Naive thymus-derived CD4-positive, alpha-beta T cell (primary cell): ENCODE measurements around the gene RRP36. TPM values are rescaled to one million over a fixed set of nuclear protein-coding genes. Genes with fewer than 3 reads are reported as not detected.
"Not testable (repeated sequence)": the region's sequence is repeated elsewhere in the genome, so short reads cannot be mapped to it uniquely, and the experiment has no call there.

Source experiments
- ATAC-seq: fragments of 150-1000 bp; cut with Tn5 transposase; 2 replicates; pipeline ENCODE4 v1.10.0; 2021; ENCODE audit warnings: mild to moderate bottlenecking, moderate library complexity
- CTCF ChIA-PET: fragments of 350-600 bp; sonication (Branson Sonifier 250); formaldehyde crosslinking; loops from one replicate; lab custom pipeline; 2021; ENCODE audit warnings: antibody characterized with exemption; lab: Charles Lee
- POLR2A ChIA-PET: fragments of 350-600 bp; sonication (Branson Sonifier 250); formaldehyde crosslinking; loops from one replicate; lab custom pipeline; 2021; ENCODE audit warnings: antibody characterized with exemption, inconsistent platforms; lab: Charles Lee
- DNase-seq, 9 donors: peaks; one replicate each; pipeline versions ENCODE4 v3.0.0 to v3.0.0-alpha.2; 2020 to 2022; ENCODE audit warnings: mixed read lengths in 1 of 9
- H3K27ac ChIP-seq: one replicate; pipeline ENCODE4 v1.7.0; 2013; ENCODE audit warnings: mild to moderate bottlenecking, low read depth, low read length, moderate library complexity
- H3K27me3 ChIP-seq, 2 donors: one replicate each; pipeline ENCODE4 v1.7.0; 2013; ENCODE audit warnings: low read length in 2 of 2, mild to moderate bottlenecking in 2 of 2, moderate library complexity in 2 of 2; ENCODE audit not compliant: control insufficient read depth in 2 of 2, insufficient read depth in 2 of 2
- H3K36me3 ChIP-seq, 3 experiments: 1 replicate in 2 of 3; 2 replicates in 1 of 3; pipeline ENCODE4 v1.7.0; 2013; ENCODE audit warnings: low read length in 3 of 3, mild to moderate bottlenecking in 3 of 3, moderate library complexity in 1 of 3; ENCODE audit not compliant: insufficient read depth in 3 of 3, control insufficient read depth in 2 of 3
- H3K4me1 ChIP-seq, 2 donors: one replicate each; pipeline ENCODE4 v1.7.0; 2013; ENCODE audit warnings: low read length in 2 of 2, mild to moderate bottlenecking in 2 of 2, moderate library complexity in 1 of 2; ENCODE audit not compliant: control insufficient read depth in 2 of 2, insufficient read depth in 2 of 2
- H3K4me3 ChIP-seq: 2 replicates; pipeline ENCODE4 v1.7.0; 2013; ENCODE audit warnings: mild to moderate bottlenecking, low read length
- H3K9me3 ChIP-seq, 3 experiments: 1 replicate in 2 of 3; 2 replicates in 1 of 3; pipeline ENCODE4 v1.7.0; 2013; ENCODE audit warnings: low read length in 3 of 3; ENCODE audit not compliant: control insufficient read depth in 2 of 3
- H3K27ac Mint-ChIP-seq, 9 donors: one replicate each; pipeline ENCODE4 v1.8.0; 2020 to 2022; ENCODE audit warnings: mixed read lengths in 9 of 9, mild to moderate bottlenecking in 8 of 9, moderate library complexity in 5 of 9, inconsistent platforms in 2 of 9
- H3K27me3 Mint-ChIP-seq, 5 donors: one replicate each; pipeline ENCODE4 v1.8.0; 2021 to 2022; ENCODE audit warnings: mixed read lengths in 5 of 5, mild to moderate bottlenecking in 1 of 5
- H3K36me3 Mint-ChIP-seq, 5 donors: one replicate each; pipeline ENCODE4 v1.8.0; 2020 to 2022; ENCODE audit warnings: mixed read lengths in 5 of 5, mild to moderate bottlenecking in 3 of 5, inconsistent platforms in 1 of 5
- H3K4me1 Mint-ChIP-seq, 7 donors: one replicate each; pipeline ENCODE4 v1.8.0; 2020 to 2022; ENCODE audit warnings: mixed read lengths in 7 of 7, mild to moderate bottlenecking in 3 of 7, inconsistent platforms in 1 of 7
- H3K4me3 Mint-ChIP-seq, 10 donors: one replicate each; pipeline ENCODE4 v1.8.0; 2020 to 2022; ENCODE audit warnings: mild to moderate bottlenecking in 10 of 10, mixed read lengths in 10 of 10, moderate library complexity in 6 of 10, inconsistent platforms in 2 of 10
- H3K9me3 Mint-ChIP-seq, 11 donors: one replicate each; pipeline ENCODE4 v1.8.0; 2020 to 2022; ENCODE audit warnings: mixed read lengths in 11 of 11, mild to moderate bottlenecking in 4 of 11, inconsistent platforms in 1 of 11, moderate library complexity in 1 of 11
- intact Hi-C, 2 donors: fragments of 100-400 bp; cut with micrococcal nuclease; formaldehyde crosslinking; loops; one replicate each; pipeline ENCODE4 v1.15.1; 2023
- polyA plus RNA-seq, 2 donors: library from polyadenylated mRNA; unstranded; fragments of 300-500 nt; fragmentation: Illumina TruSeq; gene quantifications; one replicate each; pipeline ENCODE4 v1.2.3, GENCODE V29; 2021
- total RNA-seq, 6 experiments: library from RNA in 5 of 6; stranded (reverse) in 5 of 6; gene quantifications; 1 replicate in 5 of 6; 2 replicates in 1 of 6; pipeline ENCODE4 v1.2.3 and lab custom pipeline; 2021 to 2026

RRP36 gene
- total and polyA plus RNA-seq, 7 experiments from 2014 or later, result 25.4 to 89.6 (median 49.1) TPM

- H3K36me3 ChIP-seq, result peaks cover 0 to 36% (median 6%) of the 10 kb centered on the region in 3 experiments
- H3K9me3 ChIP-seq, result no peaks in the 10 kb centered on the region
- H3K4me1 ChIP-seq, result peaks cover 15 to 27% of the 10 kb centered on the region in 2 donors
- Mint-ChIP-seq H3K27ac (peak overlapping the region in 5 of 9 donors; percentile 62 to 79 (median 65)), H3K9me3 (no peaks in the 10 kb centered on the region), H3K4me1 (peaks cover 41 to 61% (median 56%) of the 10 kb centered on the region in 7 donors), H3K36me3 (peaks cover 0 to 27% (median 5%) of the 10 kb centered on the region in 5 donors), H3K4me3 (peak overlapping the region in 5 of 10 donors; percentile 73 to 99 (median 93)), H3K27me3 (no peaks in the 10 kb centered on the region)
- POLR2A ChIA-PET, result interaction anchor here (1.2 to 2.2 kb wide), 5 partner anchors 8 to 397 kb away, joined by 3 to 15 read pairs (median 3); partner anchors contain the start of genes PEX6 and RRP36
- DNase-seq (no peak), ATAC-seq (no peak)
- CTCF ChIA-PET, result no interaction called here
- no peak overlapping the region for H3K4me3 ChIP-seq
- H3K27ac ChIP-seq, result no peak overlapping the region
- H3K27me3 ChIP-seq, result no peaks in the 10 kb centered on the region
- intact Hi-C loops, result no loop called here
Observed at GRCh38 chr6:42987533-42988451, 33.6 kb upstream of the RRP36 start.

GRCh38 chr6:42988486-42989020 lies 32.9 kb upstream of the RRP36 start:
- Histone ChIP-seq H3K27ac (no peak overlapping the region), H3K9me3 (no peaks in the 10 kb centered on the region), H3K27me3 (no peaks in the 10 kb centered on the region), H3K36me3 (peaks cover 0 to 36% (median 6%) of the 10 kb centered on the region in 3 experiments), H3K4me3 (no peak overlapping the region), H3K4me1 (peaks cover 15 to 24% of the 10 kb centered on the region in 2 donors)
- H3K36me3 Mint-ChIP-seq, result peaks cover 2 to 28% (median 6%) of the 10 kb centered on the region in 5 donors
- H3K4me3 Mint-ChIP-seq, result peak overlapping the region in 4 of 10 donors; percentile 29 to 58 (median 34)
- intact Hi-C loops, result no loop called here
- no peaks in the 10 kb centered on the region for H3K9me3 Mint-ChIP-seq
- ChIA-PET CTCF (no interaction called here), POLR2A (interaction anchor here (1.2 to 2.2 kb wide), 4 partner anchors 9 to 396 kb away, joined by 3 to 15 read pairs (median 4); partner anchors contain the start of genes PEX6 and RRP36)
- DNase-seq (no peak), ATAC-seq (no peak)
- H3K27me3 Mint-ChIP-seq, result no peaks in the 10 kb centered on the region
- H3K4me1 Mint-ChIP-seq, result peaks cover 39 to 64% (median 57%) of the 10 kb centered on the region in 7 donors
- peak overlapping the region in 5 of 9 donors; percentile 51 to 79 (median 65) for H3K27ac Mint-ChIP-seq

- Mint-ChIP-seq H3K9me3 (no peaks in the 10 kb centered on the region), H3K36me3 (peaks cover 3 to 28% (median 8%) of the 10 kb centered on the region in 5 donors), H3K27ac (peak overlapping the region in 3 of 9 donors; percentile 27 to 68 (median 64)), H3K27me3 (no peaks in the 10 kb centered on the region), H3K4me1 (peaks cover 33 to 57% (median 51%) of the 10 kb centered on the region in 7 donors), H3K4me3 (no peak overlapping the region)
- POLR2A ChIA-PET, result interaction anchor here (0.6 to 1.7 kb wide), 4 partner anchors 9 to 180 kb away, joined by 3 to 4 read pairs (median 4); no protein-coding TSS in a partner anchor
- ATAC-seq, result no peak
- no peaks in the 10 kb centered on the region for H3K9me3 ChIP-seq
- H3K4me1 ChIP-seq, result peaks cover 15 to 19% of the 10 kb centered on the region in 2 donors
- H3K36me3 ChIP-seq, result peaks cover 0 to 32% (median 6%) of the 10 kb centered on the region in 3 experiments
- H3K27ac ChIP-seq, result no peak overlapping the region
- no peaks in the 10 kb centered on the region for H3K27me3 ChIP-seq
- CTCF ChIA-PET, result no interaction called here
- no peak overlapping the region for H3K4me3 ChIP-seq
- intact Hi-C loops, result no loop called here
- DNase-seq, result no peak
Observed at GRCh38 chr6:42989923-42990322, 31.5 kb upstream of the RRP36 start.

- H3K27ac Mint-ChIP-seq, result peak overlapping the region in 3 of 9 donors; percentile 7 to 50 (median 45)
- Histone ChIP-seq H3K27me3 (no peaks in the 10 kb centered on the region), H3K9me3 (no peaks in the 10 kb centered on the region), H3K27ac (no peak overlapping the region), H3K36me3 (peaks cover 0 to 26% (median 6%) of the 10 kb centered on the region in 3 experiments), H3K4me3 (no peak overlapping the region), H3K4me1 (no peaks in the 10 kb centered on the region)
- H3K36me3 Mint-ChIP-seq, result peaks cover 3 to 22% (median 8%) of the 10 kb centered on the region in 5 donors
- no peak for ATAC-seq
- POLR2A ChIA-PET, result no interaction called here
- H3K4me3 Mint-ChIP-seq, result no peak overlapping the region
- intact Hi-C loops, result no loop called here
- no peak for DNase-seq
- H3K27me3 Mint-ChIP-seq, result no peaks in the 10 kb centered on the region
- no peaks in the 10 kb centered on the region for H3K9me3 Mint-ChIP-seq
- CTCF ChIA-PET, result no interaction called here
- peaks cover 2 to 27% (median 16%) of the 10 kb centered on the region in 7 donors for H3K4me1 Mint-ChIP-seq
Observed at GRCh38 chr6:42993445-42993844, 28.0 kb upstream of the RRP36 start.

GRCh38 chr6:42996513-42996912 lies 24.9 kb upstream of the RRP36 start:
- Histone ChIP-seq H3K36me3 (peaks cover 0 to under 1% (median 0%) of the 10 kb centered on the region in 3 experiments), H3K4me1 (no peaks in the 10 kb centered on the region), H3K9me3 (no peaks in the 10 kb centered on the region), H3K27ac (no peak overlapping the region), H3K4me3 (no peak overlapping the region), H3K27me3 (no peaks in the 10 kb centered on the region)
- ChIA-PET POLR2A (interaction anchor here (0.6 to 0.8 kb wide), 2 partner anchors 8 to 272 kb away, joined by 3 to 4 read pairs; no protein-coding TSS in a partner anchor), CTCF (interaction anchor here (0.6 to 0.9 kb wide), 2 partner anchors 68 to 1780 kb away, joined by 4 to 5 read pairs; no protein-coding TSS in a partner anchor)
- Mint-ChIP-seq H3K27me3 (no peaks in the 10 kb centered on the region), H3K4me1 (peaks cover 0 to 13% (median 6%) of the 10 kb centered on the region in 7 donors), H3K36me3 (peaks cover 0 to 7% (median 3%) of the 10 kb centered on the region in 5 donors), H3K9me3 (no peaks in the 10 kb centered on the region), H3K4me3 (no peak overlapping the region), H3K27ac (peak overlapping the region in 3 of 9 donors; percentile 24 to 52 (median 40))
- ATAC-seq (no peak), DNase-seq (no peak)
- intact Hi-C loops, result no loop called here

GRCh38 chr6:42998205-42998604 lies 23.2 kb upstream of the RRP36 start:
- H3K27ac ChIP-seq, H3K36me3 ChIP-seq, H3K4me3 ChIP-seq, H3K27me3 ChIP-seq, DNase-seq, intact Hi-C loops, H3K36me3 Mint-ChIP-seq, ATAC-seq, H3K9me3 ChIP-seq, H3K4me3 Mint-ChIP-seq, H3K4me1 ChIP-seq, H3K27me3 Mint-ChIP-seq, H3K4me1 Mint-ChIP-seq, H3K9me3 Mint-ChIP-seq: not testable (repeated sequence)
- H3K27ac Mint-ChIP-seq, result peak overlapping the region in 1 of 9 donors; percentile 36
- POLR2A ChIA-PET, result interaction anchor here (1.5 kb wide), 1 partner anchor 13 kb away, joined by 4 read pairs; no protein-coding TSS in a partner anchor
- CTCF ChIA-PET, result interaction anchor here (0.6 to 1.3 kb wide), 2 partner anchors 24 to 336 kb away, joined by 3 read pairs; no protein-coding TSS in a partner anchor
